Measurements from ENCODE around the gene PGM5.

Gene PGM5

DNA sequence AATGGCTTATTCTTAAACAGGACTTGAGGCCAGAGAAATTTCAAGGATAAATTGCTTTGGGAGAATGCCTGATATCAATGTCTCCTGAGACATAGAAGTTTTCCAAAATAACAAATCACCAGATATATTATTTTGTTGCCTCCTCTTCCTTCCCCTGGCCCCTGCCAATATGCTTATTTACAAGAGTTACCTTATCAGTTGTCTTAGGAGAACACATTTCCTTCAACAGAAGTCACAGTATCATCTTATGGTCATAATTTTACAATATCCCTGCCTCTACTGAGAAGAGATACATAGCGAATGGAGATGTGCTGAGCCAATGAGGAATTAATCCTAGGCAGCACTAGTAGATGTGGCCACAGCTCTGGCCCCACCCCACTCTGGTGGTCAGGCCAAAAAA is 141.2 kb downstream of the PGM5 start:
- DNase-seq (ENCODE audit: low read depth) = no peak

DNA sequence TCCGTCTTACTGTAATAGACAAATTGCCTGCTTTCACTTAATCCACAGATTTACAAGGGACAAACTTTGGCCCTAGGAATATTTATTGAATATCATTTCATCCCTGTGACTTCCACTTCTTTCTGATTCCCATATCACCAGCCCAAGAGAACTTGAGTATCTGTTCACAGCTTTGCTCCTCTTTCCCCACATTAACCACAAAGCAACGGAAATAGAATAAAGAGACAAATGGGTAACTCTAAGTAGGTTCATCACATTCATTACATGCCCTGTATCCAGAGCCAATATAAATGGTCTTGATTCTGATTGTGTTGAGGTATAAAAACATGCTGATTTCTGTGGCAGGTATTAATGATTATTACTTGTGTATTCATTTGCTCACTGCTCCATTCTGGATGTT is 142.4 kb downstream of the PGM5 start:
- DNase-seq (ENCODE audit: low read depth) = no peak

GRCh38 chr9:68500457-68501381 is 144.3 kb downstream of the PGM5 start:
- DNase-seq (ENCODE audit: low read depth) = no peak

DNA sequence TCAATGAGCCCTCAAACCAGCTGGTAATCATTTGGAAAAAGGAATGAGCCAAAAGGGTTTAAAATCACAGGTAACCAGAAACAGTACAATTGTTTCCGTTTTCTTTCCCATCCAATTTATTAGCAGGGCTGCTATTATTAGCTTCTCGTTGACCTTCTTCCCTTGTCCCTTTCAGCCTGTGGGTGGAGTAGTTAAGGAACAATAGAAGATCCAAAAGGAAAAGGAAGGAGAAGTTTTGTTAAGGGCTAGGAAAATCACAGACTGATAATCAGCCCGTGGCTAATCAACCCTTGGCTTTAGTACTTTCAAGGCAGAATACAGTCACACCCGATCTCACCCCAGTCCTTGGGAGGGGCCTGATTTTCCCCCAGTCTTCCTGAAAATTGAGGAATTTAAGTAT is 145.9 kb downstream of the PGM5 start:
- no peak for DNase-seq (ENCODE audit: low read depth)

- DNase-seq (ENCODE audit: low read depth) = no peak
Observed at GRCh38 chr9:68505681-68506409, 149.4 kb downstream of the PGM5 start.

- DNase-seq (ENCODE audit: low read depth) = no peak
Observed at GRCh38 chr9:68506551-68506950, 150.1 kb downstream of the PGM5 start.

DNA sequence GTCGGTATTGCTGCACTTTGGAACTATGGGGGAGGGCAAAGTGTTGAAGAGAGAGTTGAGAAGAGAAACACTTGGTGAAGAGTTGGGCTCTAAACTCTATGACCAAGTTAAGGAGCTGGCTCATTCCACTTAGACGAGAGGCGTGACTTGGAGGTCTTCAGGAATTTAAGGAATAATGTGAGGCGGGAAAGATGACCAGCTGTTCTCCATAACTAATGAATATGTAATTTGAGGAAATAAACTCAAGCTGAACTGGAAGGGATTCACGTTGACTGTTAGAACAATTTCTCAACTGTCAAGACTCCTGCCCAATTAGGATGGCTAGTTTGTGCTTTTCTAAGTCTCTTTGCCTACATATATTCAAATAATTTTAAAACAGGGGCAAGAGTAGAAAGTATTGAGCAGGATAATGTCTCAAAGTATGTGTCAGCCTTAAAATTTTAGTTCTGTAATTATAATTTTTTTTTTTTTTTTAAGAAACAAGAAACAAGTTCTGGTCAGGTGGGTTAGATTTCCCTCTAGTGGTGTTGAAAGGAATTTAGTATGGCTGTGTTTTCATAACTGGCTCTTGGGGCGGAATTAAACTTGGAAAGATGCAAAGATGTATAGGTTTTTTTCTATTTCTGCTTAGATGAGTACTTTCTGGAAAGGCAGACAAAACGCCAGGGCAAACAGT is 150.9 kb downstream of the PGM5 start:
- no peak for DNase-seq (ENCODE audit: low read depth)

DNA sequence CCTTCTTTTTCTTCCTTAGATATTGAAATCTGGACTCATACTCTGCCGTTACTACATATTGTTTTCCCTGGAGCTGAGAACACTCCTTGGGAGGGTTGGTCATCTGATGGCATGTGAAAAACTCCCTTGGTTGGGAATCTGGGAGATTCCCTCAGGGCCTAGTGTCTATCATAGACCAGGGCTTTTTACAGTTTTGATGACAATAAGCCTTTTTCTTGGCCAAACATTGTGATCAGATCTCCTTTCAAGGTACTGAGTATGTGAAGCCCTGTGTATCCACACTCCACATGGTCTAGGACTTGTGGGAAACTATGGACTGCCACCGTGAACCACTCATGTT is 151.4 kb downstream of the PGM5 start:
- no peak for DNase-seq (ENCODE audit: low read depth)

DNA sequence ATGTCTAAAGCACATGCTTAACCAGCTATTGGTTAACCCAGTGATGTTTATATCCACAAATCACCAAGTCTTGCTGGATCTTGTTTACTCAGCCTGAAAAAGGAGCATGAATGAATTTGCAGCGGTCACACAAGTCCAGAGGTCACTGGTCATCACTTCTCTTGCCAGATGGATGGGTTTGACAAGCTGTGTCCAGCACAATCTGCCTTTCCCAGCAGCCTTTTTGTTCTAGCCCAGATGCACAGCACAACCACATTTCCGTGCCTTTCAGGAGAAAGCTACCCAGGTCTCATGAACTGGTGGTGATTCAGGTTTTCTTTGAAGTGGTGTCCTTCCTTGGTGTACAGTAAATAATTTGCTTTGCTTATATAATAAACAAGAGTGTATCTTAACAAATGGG is 152.1 kb downstream of the PGM5 start:
- DNase-seq (ENCODE audit: low read depth) = no peak

GRCh38 chr9:68509689-68510088 is 153.3 kb downstream of the PGM5 start:
- DNase-seq (ENCODE audit: low read depth) = no peak

- DNase-seq (ENCODE audit: low read depth) = no peak
Observed at GRCh38 chr9:68513385-68513784, 157.0 kb downstream of the PGM5 start.

GRCh38 chr9:68513981-68514380 is 157.6 kb downstream of the PGM5 start:
- no peak for DNase-seq (ENCODE audit: low read depth)

DNA sequence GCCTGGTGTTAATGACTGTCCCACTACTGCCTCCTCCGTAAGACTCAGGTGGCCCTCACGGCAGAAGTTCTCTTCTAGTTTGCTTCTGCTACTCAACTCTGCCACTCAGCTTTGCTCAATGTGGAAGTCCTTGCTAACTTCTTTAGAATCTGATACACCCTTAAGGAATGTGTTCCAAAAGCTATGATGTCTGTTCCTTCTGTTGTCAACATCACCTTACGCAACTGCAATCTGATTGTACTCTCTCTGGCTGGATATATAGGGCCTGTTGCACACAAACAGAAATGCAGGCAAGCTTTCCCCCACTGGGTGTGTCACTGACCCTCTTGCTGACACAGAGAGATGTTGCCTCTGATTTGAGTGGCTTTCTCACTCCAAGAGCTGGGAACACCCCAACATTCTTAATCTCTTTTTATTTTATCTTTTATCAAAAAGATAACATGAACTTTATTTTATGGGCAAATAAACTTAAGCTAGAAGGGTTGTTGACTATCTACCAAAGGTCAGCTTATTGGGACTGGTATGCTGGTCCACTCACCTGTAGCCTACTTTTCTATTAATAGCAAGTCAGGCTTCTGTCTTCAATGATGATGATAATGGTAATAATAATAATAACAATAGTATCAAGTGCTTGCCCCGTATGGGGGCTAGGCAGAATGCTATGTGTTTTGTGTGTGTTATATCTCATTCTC is 159.1 kb downstream of the PGM5 start:
- no peak for DNase-seq (ENCODE audit: low read depth)

- DNase-seq (ENCODE audit: low read depth) = no peak
Observed at GRCh38 chr9:68522131-68522530, 165.7 kb downstream of the PGM5 start.

DNA sequence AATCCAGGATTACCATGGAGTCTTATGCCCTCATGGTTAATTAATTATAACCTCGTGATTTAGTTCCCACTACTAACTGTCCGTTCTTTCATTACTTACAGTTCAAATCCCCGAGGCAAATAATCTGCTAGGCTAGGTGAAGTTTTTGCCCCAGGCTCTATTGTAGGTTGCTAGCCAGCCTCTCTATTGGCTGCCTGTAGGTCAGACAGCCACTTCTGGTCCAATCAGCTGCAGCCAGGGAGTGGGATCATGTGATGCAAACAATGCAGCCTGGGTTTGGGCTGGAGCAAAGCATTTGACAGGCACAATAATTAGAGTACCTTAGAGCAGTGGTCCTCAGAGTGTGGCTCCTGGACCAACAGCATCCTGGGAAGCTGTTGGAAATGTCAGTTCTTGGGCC is 166.5 kb downstream of the PGM5 start:
- DNase-seq (ENCODE audit: low read depth) = no peak

- DNase-seq (ENCODE audit: low read depth) = no peak
Observed at GRCh38 chr9:68523367-68523936, 167.0 kb downstream of the PGM5 start.

GRCh38 chr9:68530618-68531017 is 174.2 kb downstream of the PGM5 start:
- no peak for DNase-seq (ENCODE audit: low read depth)

DNA sequence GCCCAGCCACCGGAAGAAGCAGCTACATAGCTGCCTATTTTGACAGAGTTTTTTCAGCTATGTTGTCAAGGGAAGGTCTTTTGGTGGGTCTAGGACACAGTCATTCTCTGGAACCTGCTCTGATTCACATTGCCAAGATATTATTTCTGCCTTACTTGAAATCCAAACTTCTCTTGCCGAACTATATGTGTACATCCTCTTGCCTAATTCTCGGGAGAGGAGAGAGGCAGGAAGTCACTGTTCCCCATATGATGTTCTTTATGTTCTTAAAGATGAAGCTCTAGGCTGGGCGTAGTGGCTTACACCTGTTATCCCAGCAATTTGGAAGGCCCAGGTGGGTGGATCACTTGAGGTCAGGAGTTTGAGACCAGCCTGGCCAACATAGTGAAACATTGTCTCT is 175.7 kb downstream of the PGM5 start:
- no peak for DNase-seq (ENCODE audit: low read depth)

- no peak for DNase-seq (ENCODE audit: low read depth)
Observed at GRCh38 chr9:68533678-68534077, 177.3 kb downstream of the PGM5 start.

- no peak for DNase-seq (ENCODE audit: low read depth)
Observed at GRCh38 chr9:68536876-68537615, 180.6 kb downstream of the PGM5 start.

GRCh38 chr9:68537616-68537880 is 181.1 kb downstream of the PGM5 start:
- DNase-seq (ENCODE audit: low read depth) = no peak

GRCh38 chr9:68538200-68538599 is 181.8 kb downstream of the PGM5 start:
- no peak for DNase-seq (ENCODE audit: low read depth)
